GM12892 (cell line): ENCODE data around the gene SPARCL1.

ENCODE experiments used
- POLR2A ChIP-seq: IDR thresholded peaks from 2 replicates; pipeline ENCODE4 v1.6.1; 2011; ENCODE audit warnings: low read depth, low read length, control low read depth
- POLR2AphosphoS5 ChIP-seq: IDR thresholded peaks from 2 replicates; pipeline ENCODE4 v1.6.1; 2011; ENCODE audit warnings: low read depth, low read length, control low read depth
- TAF1 ChIP-seq: IDR thresholded peaks from 2 replicates; pipeline ENCODE4 v1.6.1; 2011; ENCODE audit warnings: low read depth, mild to moderate bottlenecking, control low read depth, low read length, borderline replicate concordance

DNA sequence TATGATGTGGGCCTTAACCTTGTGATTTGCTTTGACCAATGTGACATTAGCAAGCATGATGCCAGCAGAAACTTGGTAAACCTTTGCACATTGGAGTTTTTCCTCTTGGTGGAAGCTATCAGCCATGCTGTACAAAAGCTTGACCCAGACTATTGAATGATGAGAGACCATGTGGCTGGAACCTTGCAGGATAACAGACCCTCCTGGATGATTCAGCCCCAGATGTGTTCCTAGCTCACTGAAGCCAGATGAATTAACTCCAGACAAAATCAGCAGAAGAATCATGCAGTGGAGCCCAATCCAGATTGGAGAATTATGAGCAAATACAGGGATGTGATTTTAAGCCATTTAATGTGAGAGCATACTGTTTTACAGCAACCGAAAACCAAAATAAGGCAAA is 16.8 kb downstream of the SPARCL1 start:
- TF ChIP-seq POLR2AphosphoS5 (no peak), POLR2A (no peak), TAF1 (no peak)
